Left colon (tissue), 2 donors: ENCODE data around the gene AHCY. TPM values are rescaled to one million over a fixed set of nuclear protein-coding genes. Genes with fewer than 3 reads are reported as not detected.

Experiments used
- ATAC-seq: fragments of 200-7000 bp; cut with Tn5 transposase; one replicate; pipeline ENCODE4 v1.9.1; 2020; ENCODE audit warnings: mild to moderate bottlenecking, moderate library complexity
- DNase-seq, 2 donors: peaks; one replicate each; pipeline ENCODE4 v3.0.0-alpha.2; 2020
- intact Hi-C, 2 donors: fragments of 100-400 bp; cut with DNase I in 1 of 2; cut with micrococcal nuclease in 1 of 2; formaldehyde crosslinking; loops; one replicate each; pipeline versions ENCODE4 v1.11.2 to v1.14.0; 2022; cut with DNase I, micrococcal nuclease
- total RNA-seq, 2 donors: library from RNA; stranded (reverse); fragmentation: NEBNext Ultra II Directional; extraction: Animal tissue kit (Norgen Biotek cat#: 25700); gene quantifications; one replicate each; pipeline ENCODE4 v1.2.1, GENCODE V29; 2021
- donor health status: DM: no; HTN: no; CAD: no.
- donor health status: DM: yes; HTN: yes; CAD: no.

Gene AHCY
- total RNA-seq, 2 donors from 2014 or later: 72.9 to 73.9 TPM

DNA sequence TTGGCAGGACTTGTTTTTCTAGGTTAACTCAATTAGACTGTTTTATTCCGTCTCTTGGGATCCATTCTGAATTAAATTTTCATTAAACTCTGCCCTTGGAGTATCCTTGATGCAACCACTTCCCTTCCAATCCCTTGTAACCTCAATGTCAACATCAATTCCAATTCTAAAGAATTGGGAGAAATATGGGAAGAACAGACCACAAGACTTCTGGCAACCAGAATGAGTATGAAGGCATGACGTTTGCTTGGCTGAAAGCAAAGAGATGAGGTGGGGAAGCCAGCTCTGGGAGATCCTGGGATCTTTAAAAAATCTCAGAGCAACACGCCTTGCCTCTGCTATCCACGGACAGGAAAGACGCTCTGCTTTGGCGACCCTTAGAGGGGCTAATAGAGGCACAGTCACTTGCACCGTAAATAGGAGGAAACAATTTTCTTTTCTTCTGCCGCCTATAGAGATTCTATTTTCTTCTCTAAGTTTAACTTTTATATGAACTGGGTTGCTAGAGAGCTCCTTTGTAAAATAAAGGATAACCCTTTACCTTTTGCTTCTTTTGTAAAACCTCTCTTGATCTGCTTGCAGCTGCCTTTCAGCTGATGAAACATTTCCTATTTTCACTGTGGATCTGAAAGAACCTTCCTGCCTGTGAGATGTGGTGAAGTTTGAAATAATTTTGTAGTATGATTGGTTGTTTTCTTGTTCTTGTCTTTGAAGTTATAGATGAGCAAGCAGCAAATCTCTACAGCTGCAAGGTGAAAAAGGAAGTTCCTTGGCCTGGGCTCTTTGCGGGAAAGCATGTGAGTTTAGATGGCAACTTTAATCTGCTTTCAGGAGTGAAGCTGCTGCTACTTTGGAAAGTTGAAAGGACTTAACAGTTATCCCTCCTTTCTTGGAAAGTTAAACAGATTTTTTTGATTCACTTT, 62.2 kb downstream of the AHCY start, which contains the start of gene ASIP:
TSS of gene ASIP (plus strand) at position 731 of the 923 bp plus-strand sequence. CDS start 18,952 bp downstream, outside the sequence.
- ATAC-seq (no peak), DNase-seq (no peak)
- intact Hi-C loops: no loop called here

DNA sequence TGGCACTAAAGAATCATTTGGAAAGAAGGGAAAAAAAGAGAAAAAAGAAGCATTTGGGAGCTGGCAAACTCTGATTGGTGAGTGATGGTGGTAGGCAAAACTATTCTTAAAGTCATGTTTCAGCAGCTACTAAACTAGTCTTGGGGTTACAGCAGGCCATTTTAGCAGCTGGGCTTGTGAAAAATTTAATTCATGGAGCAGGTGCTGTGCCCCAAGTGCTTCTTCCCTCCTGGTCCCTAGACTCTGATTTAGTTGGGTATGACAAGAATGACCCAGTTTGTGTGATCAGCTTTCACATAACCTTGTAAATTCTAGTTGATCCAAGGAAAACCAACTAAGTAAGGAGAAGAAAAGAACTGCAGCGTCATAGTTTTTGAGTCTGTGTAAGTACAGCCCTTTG, 63.0 kb downstream of the AHCY start:
- intact Hi-C loops: no loop called here
- ATAC-seq (no peak), DNase-seq (no peak)

DNA sequence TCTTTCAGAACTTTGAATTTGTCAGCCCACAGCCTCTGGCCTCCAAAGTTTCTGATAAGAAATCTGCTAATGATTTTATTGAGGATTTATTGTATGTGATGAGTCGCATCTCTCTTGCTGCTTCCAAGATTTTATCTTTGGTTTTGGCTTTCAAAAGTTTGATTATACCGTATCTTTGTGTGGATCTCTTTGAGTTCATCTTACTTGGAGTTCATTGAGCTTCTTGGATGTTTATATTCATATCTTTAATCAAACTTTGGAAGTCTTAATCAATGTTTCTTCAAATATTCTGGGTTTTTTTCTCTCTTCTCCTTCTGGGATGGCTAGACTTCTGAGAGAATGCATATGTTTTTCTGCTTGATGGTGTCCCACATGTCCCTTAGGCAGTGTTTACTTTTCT, 65.2 kb downstream of the AHCY start:
- DNase-seq: no peak
- intact Hi-C loops: no loop called here
- ATAC-seq: no peak

DNA sequence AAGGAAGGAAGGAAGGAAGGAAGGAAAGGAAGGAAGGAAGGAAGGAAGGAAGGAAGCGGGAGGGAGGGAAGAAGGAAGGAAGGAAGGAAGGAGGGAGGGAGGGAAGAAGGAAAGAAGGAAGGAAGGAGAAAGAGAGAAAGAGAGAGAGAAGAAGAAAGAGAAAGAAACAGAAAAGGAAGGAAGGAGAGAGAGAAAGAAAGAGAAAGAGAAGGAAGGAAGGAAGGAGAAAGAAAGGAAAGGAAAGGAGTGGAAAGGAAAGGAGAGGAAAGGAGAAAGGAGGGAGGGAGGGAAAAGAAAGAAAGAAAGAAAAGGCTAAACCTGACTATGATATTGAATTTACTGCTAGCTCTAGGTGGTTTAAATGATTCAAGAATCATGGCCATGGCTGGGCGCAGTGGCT, 67.3 kb downstream of the AHCY start:
- no peak for ATAC-seq
- intact Hi-C loops: no loop called here
- DNase-seq: no peak

DNA sequence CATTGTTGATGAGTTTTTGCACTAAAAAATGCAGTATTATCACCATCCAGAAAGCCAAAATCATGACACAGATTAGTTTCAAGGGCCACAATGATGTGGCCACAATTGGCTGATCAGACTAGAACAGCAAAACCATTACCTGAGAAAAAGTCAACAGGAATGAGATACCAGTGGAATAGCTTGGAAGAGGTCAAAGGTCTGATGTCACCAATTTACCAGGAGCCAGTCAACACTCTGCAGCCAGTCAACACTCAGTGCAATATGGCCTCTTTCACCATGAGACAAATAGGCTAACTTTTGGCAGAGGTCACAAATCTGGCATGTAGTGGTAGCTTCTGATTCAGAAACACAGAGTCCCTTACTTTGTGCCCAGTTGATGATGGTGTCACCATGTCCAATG, 69.5 kb downstream of the AHCY start:
- ATAC-seq (no peak), DNase-seq (no peak)
- intact Hi-C loops: no loop called here

DNA sequence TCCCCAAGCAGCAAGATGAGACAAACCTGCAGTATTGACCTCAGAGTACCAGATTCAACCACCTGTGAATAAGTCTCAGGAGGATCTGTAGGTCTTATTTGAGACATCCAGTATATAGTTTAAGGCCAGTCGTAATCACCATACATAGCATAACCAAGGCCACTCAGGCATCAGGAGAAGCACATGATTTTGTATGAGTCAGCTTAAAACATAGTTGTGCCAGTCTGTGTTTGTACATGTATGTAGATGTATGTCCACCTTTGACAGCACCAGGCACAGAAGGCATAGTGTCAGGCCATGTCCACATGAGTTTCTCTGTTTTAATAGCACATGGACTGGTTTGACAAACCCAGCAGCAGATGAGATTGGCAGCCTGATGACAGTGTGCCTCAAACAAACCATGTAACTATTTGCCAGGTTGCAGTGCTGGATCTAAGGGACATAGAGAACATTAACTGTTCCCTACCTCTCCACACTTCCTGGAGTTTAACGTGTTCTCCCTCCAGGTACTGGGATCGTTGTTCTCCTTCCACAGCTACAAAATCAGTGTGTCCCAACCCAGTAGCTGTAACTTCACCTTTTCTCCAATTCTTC, 70.6 kb downstream of the AHCY start:
- DNase-seq (no peak), ATAC-seq (no peak)
- intact Hi-C loops: no loop called here

DNA sequence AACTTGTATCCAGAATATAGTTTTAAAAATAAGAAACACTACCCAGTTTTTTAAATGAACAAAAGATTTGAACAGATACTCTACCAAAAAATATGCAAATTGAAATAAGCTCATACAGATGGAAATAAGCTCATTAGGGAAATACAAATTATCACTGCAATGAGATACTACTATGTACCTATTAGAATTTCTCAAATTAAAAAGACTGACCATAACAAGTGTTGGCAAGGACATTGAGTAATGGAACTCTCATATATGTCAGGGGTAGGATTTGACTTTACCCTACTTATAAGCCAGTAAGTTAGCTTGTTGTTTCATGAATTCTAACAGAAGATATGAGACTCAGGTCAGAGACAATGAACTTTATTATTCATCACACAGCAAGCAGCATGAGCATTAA, 71.5 kb downstream of the AHCY start:
- DNase-seq (no peak), ATAC-seq (no peak)
- intact Hi-C loops: no loop called here

Other genes starting within 250 kb of the AHCY start
- 10 to 100 TPM; 39.8 to 51.1 TPM for gene EIF2S2, start 191.1 kb downstream of the AHCY start, total RNA-seq
- gene ASIP, start 61.9 kb downstream of the AHCY start, total RNA-seq: not detected
- gene ITCH, start 59.9 kb upstream of the AHCY start, total RNA-seq: 10 to 100 TPM; 69.6 to 78.3 TPM
- 100 to 1,000 TPM; 115 TPM for gene DYNLRB1, start 213.1 kb upstream of the AHCY start, total RNA-seq